ENCODE data around the gene HCST. TPM values are rescaled to one million over a fixed set of nuclear protein-coding genes. Genes with fewer than 3 reads are reported as not detected.

Gene HCST
- total and polyA plus RNA-seq, 2 of the 13 experiments (the other 11 are each of a cell fraction or from before 2014, with no cell fraction given): 0.24 to 1.2 TPM

- FAIRE-seq (no peak), DNase-seq (ENCODE audit: low spot score) (peak; percentile 64), ATAC-seq (no peak)
- intact Hi-C loops (cut with micrococcal nuclease; ENCODE audit: unreplicated experiment) (loop anchor here (1.0 kb wide), 1 partner anchor 49 kb away; no protein-coding TSS in a partner anchor), in situ Hi-C loops (cut with HindIII; ENCODE audit: extremely low pct_ligation_motif_present, low pct_unique_long_range_greater_than_20kb) (loop anchor here (10.0 kb wide), 1 partner anchor 53 kb away; the partner anchor contains the start of gene LRFN3)
- no peaks in the 10 kb centered on the region for H3K27me3 ChIP-seq (ENCODE audit: control insufficient read depth in 1 of 2, insufficient read depth in 2 of 2, low read length in 2 of 2)
- H2AFZ ChIP-seq (ENCODE audit: low read length): no peak overlapping the region
- ChIA-PET CTCF (ENCODE audit: low intra/inter-chr PET ratio, low total read pairs) (interaction anchor here (0.7 to 2.4 kb wide), 2 partner anchors 50 to 189 kb away, joined by 4 to 36 read pairs; no protein-coding TSS in a partner anchor), POLR2A (no interaction called here)
- H3K4me3 ChIP-seq (replicated peaks in 1 of 3; ENCODE audit: insufficient read depth in 1 of 3, low read depth in 2 of 3, low read length in 3 of 3): no peak overlapping the region
- no peaks in the 10 kb centered on the region for H3K4me1 ChIP-seq (ENCODE audit: insufficient read depth, low read length)
- H4K20me1 ChIP-seq (ENCODE audit: insufficient read depth, low read length): no peaks in the 10 kb centered on the region
- WGBS (ENCODE audit: low lambda C conversion rate): 4% methylated on average over 8 of the region's 8 CpGs
- BruUV-seq (replicated peaks): no TSS peak
- no peaks in the 10 kb centered on the region for H3K36me3 ChIP-seq (replicated peaks in 1 of 2; ENCODE audit: control insufficient read depth in 1 of 2, insufficient read depth in 2 of 2, low read length in 2 of 2)
- H3K9ac ChIP-seq (ENCODE audit: insufficient read depth, low read depth, low read length): no peak overlapping the region
- no peaks in the 10 kb centered on the region for H3K79me2 ChIP-seq (ENCODE audit: insufficient read depth, low read length)
- no peak overlapping the region for H3K27ac ChIP-seq (ENCODE audit: extremely low read length, insufficient read depth, low read length)
- no peaks in the 10 kb centered on the region for H3K9me3 ChIP-seq (ENCODE audit: low read length)
- no peak overlapping the region for H3K4me2 ChIP-seq (ENCODE audit: low read depth, low read length)
- no peak for TF ChIP-seq ZNF879 (CRISPR knock-in tag; IDR thresholded peaks at IDR 0.05)
- TF ChIP-seq STAG1 (CRISPR knock-in tag; IDR thresholded peaks at IDR 0.05): peak; percentile 77
- TF ChIP-seq NONO (IDR thresholded peaks at IDR 0.05): no peak
- no peak for TF ChIP-seq NONO (CRISPR knock-in tag; conservative IDR thresholded peaks at IDR 0.05)
- TF ChIP-seq GTF3A (CRISPR knock-in tag; conservative IDR thresholded peaks at IDR 0.05): no peak
- no peak for TF ChIP-seq KLF9 (CRISPR knock-in tag; IDR thresholded peaks at IDR 0.05; ENCODE audit: low read depth)
- TF ChIP-seq ZBTB37 (CRISPR knock-in tag; IDR thresholded peaks at IDR 0.05): no peak
- TF ChIP-seq, protein P1, sequence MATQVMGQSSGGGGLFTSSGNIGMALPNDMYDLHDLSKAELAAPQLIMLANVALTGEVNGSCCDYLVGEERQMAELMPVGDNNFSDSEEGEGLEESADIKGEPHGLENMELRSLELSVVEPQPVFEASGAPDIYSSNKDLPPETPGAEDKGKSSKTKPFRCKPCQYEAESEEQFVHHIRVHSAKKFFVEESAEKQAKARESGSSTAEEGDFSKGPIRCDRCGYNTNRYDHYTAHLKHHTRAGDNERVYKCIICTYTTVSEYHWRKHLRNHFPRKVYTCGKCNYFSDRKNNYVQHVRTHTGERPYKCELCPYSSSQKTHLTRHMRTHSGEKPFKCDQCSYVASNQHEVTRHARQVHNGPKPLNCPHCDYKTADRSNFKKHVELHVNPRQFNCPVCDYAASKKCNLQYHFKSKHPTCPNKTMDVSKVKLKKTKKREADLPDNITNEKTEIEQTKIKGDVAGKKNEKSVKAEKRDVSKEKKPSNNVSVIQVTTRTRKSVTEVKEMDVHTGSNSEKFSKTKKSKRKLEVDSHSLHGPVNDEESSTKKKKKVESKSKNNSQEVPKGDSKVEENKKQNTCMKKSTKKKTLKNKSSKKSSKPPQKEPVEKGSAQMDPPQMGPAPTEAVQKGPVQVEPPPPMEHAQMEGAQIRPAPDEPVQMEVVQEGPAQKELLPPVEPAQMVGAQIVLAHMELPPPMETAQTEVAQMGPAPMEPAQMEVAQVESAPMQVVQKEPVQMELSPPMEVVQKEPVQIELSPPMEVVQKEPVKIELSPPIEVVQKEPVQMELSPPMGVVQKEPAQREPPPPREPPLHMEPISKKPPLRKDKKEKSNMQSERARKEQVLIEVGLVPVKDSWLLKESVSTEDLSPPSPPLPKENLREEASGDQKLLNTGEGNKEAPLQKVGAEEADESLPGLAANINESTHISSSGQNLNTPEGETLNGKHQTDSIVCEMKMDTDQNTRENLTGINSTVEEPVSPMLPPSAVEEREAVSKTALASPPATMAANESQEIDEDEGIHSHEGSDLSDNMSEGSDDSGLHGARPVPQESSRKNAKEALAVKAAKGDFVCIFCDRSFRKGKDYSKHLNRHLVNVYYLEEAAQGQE (IDR thresholded peaks at IDR 0.05; ENCODE audit: borderline replicate concordance in 1 of 2, low read depth in 1 of 2, low read length in 2 of 2): 0 out of 4 replicates have a peak, but pooled peaks of 1 of the 2 experiments have one; percentile 12
- TF ChIP-seq SAP130 (CRISPR knock-in tag; IDR thresholded peaks at IDR 0.05; ENCODE audit: low read depth): 0 out of 2 replicates have a peak, but pooled peaks have one; percentile 29
- peak; percentile 56; the same call in 1 of the 2 replicates for TF ChIP-seq MIER2 (CRISPR knock-in tag; IDR thresholded peaks at IDR 0.05)
- no peak for TF ChIP-seq ZNF441 (CRISPR knock-in tag; IDR thresholded peaks at IDR 0.05; ENCODE audit: borderline replicate concordance)
- peak; percentile 51; the same call in 1 of the 2 replicates for TF ChIP-seq SMC3 (IDR thresholded peaks at IDR 0.05; ENCODE audit: low read length)
- no peak for TF ChIP-seq GLI4 (CRISPR knock-in tag; IDR thresholded peaks at IDR 0.05; ENCODE audit: borderline replicate concordance)
- TF ChIP-seq, protein P2, sequence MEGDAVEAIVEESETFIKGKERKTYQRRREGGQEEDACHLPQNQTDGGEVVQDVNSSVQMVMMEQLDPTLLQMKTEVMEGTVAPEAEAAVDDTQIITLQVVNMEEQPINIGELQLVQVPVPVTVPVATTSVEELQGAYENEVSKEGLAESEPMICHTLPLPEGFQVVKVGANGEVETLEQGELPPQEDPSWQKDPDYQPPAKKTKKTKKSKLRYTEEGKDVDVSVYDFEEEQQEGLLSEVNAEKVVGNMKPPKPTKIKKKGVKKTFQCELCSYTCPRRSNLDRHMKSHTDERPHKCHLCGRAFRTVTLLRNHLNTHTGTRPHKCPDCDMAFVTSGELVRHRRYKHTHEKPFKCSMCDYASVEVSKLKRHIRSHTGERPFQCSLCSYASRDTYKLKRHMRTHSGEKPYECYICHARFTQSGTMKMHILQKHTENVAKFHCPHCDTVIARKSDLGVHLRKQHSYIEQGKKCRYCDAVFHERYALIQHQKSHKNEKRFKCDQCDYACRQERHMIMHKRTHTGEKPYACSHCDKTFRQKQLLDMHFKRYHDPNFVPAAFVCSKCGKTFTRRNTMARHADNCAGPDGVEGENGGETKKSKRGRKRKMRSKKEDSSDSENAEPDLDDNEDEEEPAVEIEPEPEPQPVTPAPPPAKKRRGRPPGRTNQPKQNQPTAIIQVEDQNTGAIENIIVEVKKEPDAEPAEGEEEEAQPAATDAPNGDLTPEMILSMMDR (CRISPR knock-in tag; IDR thresholded peaks at IDR 0.05): peak; percentile 67
- peak; percentile 86 for TF ChIP-seq THAP11 (CRISPR knock-in tag; IDR thresholded peaks at IDR 0.05)
- TF ChIP-seq RAD21 (CRISPR knock-in tag; IDR thresholded peaks at IDR 0.05): 0 out of 2 replicates have a peak, but pooled peaks have one; percentile 17
- TF ChIP-seq, protein P3, sequence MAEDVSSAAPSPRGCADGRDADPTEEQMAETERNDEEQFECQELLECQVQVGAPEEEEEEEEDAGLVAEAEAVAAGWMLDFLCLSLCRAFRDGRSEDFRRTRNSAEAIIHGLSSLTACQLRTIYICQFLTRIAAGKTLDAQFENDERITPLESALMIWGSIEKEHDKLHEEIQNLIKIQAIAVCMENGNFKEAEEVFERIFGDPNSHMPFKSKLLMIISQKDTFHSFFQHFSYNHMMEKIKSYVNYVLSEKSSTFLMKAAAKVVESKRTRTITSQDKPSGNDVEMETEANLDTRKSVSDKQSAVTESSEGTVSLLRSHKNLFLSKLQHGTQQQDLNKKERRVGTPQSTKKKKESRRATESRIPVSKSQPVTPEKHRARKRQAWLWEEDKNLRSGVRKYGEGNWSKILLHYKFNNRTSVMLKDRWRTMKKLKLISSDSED (CRISPR knock-in tag; IDR thresholded peaks at IDR 0.05): no peak
These were observed 20.1 kb upstream of the HCST start for GRCh38 chr19:35882114-35882832.
